Progenitor cell of endocrine pancreas (in vitro differentiated cells): Measurements from ENCODE around the gene DNAJB6. TPM values are rescaled to one million over a fixed set of nuclear protein-coding genes. Genes with fewer than 3 reads are reported as not detected.

Experiments used
- DNase-seq: peaks from one replicate; pipeline ENCODE4 v3.0.0; 2021; ENCODE audit warnings: low spot score; ENCODE audit not compliant: unreplicated experiment
- H3K27ac Mint-ChIP-seq: 2 replicates; pipeline ENCODE4 v1.8.0; 2021; ENCODE audit warnings: mild to moderate bottlenecking, moderate library complexity, mixed read lengths
- H3K27me3 Mint-ChIP-seq: 2 replicates; pipeline ENCODE4 v1.8.0; 2021; ENCODE audit warnings: mixed read lengths
- H3K36me3 Mint-ChIP-seq: 2 replicates; pipeline ENCODE4 v1.8.0; 2022; ENCODE audit warnings: mixed read lengths; ENCODE audit not compliant: insufficient read depth
- H3K4me1 Mint-ChIP-seq: 2 replicates; pipeline ENCODE4 v1.8.0; 2021; ENCODE audit warnings: low read depth, mixed read lengths
- H3K4me3 Mint-ChIP-seq: 2 replicates; pipeline ENCODE4 v1.8.0; 2021; ENCODE audit warnings: low read depth, mild to moderate bottlenecking, moderate library complexity, mixed read lengths
- H3K9me3 Mint-ChIP-seq: 2 replicates; pipeline ENCODE4 v1.8.0; 2021; ENCODE audit warnings: low read depth, mixed read lengths
- CTCF ChIP-seq: fragments of 200-600 bp; sonication (generic); IDR thresholded peaks from one replicate; pipeline ENCODE4 v1.5.0; 2021; ENCODE audit warnings: antibody characterized with exemption, mild to moderate bottlenecking; ENCODE audit not compliant: unreplicated experiment
- total RNA-seq: library from RNA; stranded (reverse); gene quantifications from 2 replicates; pipeline ENCODE4 v1.2.1, GENCODE V29; 2021

Gene DNAJB6
- total RNA-seq, 1 donor from 2014 or later = 119 TPM

DNA sequence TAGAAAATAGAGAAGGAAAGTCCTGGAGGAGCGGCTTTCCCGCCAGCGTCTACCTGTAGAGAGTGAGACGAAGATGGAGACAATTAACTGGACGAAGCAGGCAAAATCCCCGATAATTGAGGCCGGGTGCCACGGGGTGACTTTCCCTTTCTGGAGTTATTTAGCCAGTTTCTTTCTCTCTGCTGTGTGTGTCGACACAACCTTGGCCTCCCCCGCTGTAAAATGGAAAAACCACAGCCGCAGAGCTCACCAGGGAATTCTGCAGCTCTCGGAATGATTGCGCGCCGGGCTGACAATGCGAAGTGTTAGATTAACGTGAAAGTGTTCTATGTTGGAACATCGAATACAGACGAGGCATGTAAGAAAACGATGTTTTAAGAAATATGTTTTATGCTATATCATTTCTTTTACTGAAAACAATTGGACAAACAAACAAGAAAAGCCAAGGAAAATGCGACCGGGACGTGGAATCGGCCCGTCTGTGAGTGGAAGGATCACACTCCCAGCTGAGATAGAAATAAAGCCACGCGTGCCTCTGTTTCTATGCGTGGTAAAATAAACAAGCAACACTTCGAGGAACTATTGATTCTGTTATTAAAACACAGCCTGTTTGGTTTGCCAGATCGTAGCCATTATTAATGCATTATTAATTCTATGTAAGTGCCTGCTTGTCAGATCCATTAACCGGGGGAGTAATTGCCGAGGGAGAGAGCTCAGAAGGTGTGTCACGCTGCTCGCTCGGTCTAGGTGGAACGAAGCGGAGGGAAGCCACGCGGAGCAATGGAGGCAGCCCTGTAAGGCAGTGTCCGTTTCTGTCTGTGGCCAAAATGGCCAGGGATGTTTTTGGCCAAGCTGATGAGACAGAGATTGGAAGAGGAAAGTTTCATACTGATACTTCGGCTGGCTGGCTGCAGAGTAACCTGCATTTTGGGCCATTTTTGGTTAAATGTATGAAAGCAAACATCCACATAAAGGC, 129.4 kb downstream of the DNAJB6 start:
- Mint-ChIP-seq H3K27ac (no peak overlapping the region), H3K27me3 (peaks cover 67% of the 10 kb centered on the region), H3K4me1 (peaks cover 22% of the 10 kb centered on the region), H3K36me3 (no peaks in the 10 kb centered on the region), H3K9me3 (no peaks in the 10 kb centered on the region), H3K4me3 (no peak overlapping the region)
- no peak for TF ChIP-seq CTCF
- no peak for DNase-seq

- H3K36me3 Mint-ChIP-seq = no peaks in the 10 kb centered on the region
- H3K27me3 Mint-ChIP-seq = peaks cover 68% of the 10 kb centered on the region
- peaks cover under 1% of the 10 kb centered on the region for H3K9me3 Mint-ChIP-seq
- peak; percentile 23 for TF ChIP-seq CTCF
- H3K4me3 Mint-ChIP-seq = no peak overlapping the region
- H3K4me1 Mint-ChIP-seq = peaks cover 22% of the 10 kb centered on the region
- H3K27ac Mint-ChIP-seq = no peak overlapping the region
- DNase-seq = no peak
These were observed 130.1 kb downstream of the DNAJB6 start for GRCh38 chr7:157466867-157467261.

Other genes with a start within 250 kb of the DNAJB6 start
- gene UBE3C, start 198.1 kb upstream of the DNAJB6 start, total RNA-seq = 60.9 and 62.5 TPM in 2 replicates